ENCODE data around the gene RNF31.
A peak's percentile ranks its signal among the peaks of the same experiment; 100 is the strongest.

The RNF31 gene

DNA sequence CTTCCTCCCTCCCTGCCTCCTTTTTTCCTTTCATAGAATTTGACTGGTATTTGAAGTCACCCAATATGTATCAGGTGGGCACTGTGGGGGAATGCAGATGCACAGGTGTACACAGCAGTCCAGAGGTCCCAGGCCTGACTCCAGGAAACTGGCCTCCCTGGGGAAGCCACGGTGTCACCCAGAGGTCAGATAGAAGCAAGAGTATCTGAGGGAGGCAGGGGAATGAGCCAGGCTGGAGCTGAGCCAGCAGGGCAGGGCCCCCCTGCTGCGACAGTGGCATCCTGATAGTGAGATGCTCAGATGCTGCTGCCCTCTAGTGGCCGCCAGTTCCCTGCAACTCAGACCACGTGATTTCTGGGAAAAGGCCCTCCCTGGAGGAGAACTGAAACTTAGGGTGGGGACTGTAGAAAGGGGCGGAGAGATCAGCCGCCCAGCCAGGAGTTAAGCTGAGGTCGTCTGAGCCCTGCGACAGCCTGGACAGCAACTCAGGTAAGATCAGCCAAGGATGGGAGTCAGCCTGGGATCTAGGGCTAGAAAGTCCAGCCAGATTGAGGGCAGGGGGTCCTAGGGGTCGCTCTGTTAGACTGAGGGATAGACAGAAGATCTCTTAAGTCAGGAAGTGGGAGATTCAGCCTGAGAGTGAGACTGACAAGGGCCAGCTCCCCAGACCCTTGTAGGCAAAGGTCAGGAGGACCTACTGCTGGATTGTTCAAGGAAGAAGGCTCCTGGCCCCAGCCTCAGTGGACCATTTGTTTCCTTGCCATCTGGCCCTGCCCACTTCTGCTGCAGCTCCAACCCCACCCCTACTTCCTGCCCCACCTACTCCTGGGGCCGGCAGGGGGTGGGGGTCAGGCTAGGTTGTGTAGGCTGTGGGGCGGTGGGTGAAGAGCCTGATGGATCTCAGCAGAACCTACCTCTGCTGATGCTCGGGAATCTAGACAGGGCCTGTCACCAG, 13.8 kb downstream of the RNF31 start, which contains the start of gene IRF9:
Gene IRF9 (plus strand): TSS at position 416 of the 955 bp plus-strand sequence. CDS start 880 bp downstream, outside the sequence.
- peak; percentile 96 to 98 (median 97) for DNase-seq

DNA sequence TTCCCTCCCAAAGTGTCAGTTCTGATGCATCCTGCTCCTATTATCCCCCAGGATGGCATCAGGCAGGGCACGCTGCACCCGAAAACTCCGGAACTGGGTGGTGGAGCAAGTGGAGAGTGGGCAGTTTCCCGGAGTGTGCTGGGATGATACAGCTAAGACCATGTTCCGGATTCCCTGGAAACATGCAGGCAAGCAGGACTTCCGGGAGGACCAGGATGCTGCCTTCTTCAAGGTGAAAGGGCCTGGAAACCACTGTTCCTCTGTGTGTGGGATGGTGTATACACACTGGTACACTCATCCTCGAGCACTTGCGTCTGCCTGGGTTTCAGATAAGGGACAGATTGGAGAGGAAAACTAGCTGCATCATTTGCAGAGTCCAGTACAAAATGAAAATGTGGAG, 14.8 kb downstream of the RNF31 start:
- DNase-seq: no peak

DNA sequence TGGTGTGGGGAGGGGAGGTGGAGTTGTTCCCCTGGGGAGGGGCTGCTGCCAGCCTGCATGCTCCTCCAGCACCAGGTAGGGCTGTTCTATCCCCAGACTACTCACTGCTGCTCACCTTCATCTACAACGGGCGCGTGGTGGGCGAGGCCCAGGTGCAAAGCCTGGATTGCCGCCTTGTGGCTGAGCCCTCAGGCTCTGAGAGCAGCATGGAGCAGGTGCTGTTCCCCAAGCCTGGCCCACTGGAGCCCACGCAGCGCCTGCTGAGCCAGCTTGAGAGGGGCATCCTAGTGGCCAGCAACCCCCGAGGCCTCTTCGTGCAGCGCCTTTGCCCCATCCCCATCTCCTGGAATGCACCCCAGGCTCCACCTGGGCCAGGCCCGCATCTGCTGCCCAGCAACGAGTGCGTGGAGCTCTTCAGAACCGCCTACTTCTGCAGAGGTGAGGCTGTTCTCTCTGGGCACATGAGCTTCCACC, 17.3 kb downstream of the RNF31 start:
- DNase-seq: no peak

DNA sequence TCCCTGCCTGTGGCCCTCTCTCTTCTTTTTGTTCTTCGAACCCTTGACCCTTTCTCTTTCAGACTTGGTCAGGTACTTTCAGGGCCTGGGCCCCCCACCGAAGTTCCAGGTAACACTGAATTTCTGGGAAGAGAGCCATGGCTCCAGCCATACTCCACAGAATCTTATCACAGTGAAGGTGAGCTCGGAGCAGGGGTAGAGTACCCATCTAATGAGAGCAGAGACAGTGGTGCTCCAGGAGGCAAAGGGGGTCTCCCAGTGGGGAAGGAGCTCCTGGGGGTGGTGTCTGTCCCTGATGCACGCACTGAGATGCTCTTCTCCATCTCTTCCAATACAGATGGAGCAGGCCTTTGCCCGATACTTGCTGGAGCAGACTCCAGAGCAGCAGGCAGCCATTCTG, 18.5 kb downstream of the RNF31 start:
- no peak for DNase-seq

DNA sequence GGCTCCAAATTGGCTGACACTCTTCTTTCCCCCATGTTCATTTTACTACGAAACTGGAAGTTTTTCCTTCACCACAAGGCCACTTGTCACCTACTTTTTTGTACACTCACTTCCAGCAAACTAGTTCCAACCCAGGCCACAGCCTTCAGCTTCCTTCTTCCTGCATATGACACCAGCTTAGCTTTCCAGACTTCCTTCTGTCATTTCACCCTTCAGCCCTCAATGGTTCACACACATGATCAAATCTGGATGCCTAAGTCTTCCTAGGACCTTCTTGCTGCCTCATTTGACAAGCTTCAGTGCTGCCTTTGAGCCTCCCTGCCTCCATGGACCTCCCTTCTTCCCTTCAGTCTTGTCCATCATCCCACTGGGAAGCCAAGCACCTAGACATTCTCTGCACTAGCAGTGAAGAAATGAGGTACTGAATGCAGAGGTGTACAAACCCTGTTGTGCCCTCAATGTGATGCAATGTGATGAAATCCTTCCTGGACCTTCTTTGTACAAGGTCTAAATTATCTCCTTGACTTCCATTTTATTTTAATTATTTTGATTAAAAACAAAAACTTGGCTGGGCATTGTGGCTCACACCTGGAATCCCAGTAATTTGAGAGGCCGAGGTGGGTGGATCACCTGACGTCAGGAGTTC, 20.3 kb downstream of the RNF31 start:
- DNase-seq: no peak

DNA sequence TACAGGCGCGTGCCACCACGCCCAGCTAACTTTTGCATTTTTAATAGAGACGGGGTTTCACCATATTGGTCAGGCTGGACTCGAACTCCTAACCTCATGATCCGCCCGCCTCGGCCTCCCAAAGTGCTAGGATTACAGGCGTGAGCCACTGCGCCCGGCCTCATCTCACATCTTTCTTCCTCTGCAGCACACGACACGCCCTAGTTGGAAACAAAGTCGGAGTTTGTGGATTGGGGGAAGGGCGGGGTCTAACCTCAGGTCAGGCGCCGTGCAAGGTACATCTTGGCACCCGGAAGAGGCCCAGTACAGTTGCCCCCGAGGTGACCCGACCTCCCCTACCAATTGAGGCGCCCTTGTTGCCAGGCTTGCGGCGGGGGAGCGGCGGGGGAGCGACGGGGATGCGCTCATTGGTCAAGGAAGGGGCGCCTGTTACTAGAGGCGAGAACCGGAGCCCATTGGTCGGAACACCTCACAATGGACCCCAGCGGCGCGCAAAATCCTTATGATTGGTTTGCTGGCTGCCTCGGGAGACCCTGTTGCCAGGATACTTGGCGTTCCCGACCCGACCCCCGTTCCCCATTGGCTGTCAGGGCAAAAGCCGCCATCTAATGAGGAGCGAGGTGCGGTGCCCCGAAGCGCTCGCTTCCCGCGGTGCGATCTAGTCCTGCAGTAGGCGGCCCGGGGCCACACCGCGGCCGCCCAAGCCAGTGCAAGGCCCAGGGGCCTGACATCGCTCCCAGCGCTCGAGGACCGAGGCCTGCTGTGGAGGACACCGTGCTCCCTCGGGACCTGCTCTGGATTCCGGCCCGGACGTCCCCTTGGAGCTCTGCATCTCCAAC, 24.3 kb downstream of the RNF31 start, which contains the start of gene REC8:
Gene REC8 (plus strand): TSS at position 659 of the 839 bp plus-strand sequence. CDS start 473 bp downstream, outside the sequence.
- peak in 3 of 4 experiments; percentile 27 to 65 (median 60) for DNase-seq

DNA sequence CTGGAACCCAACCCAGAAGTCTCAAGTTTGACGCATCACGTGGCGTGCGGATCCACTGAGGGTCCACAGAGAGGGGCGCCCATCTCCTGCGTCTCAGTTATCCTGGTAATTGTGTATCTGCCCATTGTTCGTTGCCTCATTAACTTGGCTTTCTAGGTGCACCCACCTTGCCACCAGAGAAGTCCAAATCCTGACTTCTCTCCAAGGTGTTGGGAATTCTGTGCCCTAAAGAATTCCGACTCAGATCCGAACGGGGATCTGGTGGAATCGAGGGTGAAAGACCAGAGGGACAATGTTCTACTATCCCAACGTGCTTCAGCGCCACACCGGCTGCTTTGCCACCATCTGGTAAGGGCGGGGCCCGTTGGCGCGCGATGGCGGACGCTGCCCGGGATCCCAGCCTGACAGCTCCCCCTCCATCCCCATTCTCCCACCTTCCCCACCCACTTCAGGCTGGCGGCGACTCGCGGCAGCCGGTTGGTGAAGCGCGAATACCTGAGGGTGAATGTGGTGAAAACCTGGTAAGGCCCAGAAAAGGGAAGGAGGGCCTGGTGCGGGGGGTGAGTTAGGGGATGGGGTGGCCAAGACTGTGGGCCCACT, 25.1 kb downstream of the RNF31 start:
- no peak for DNase-seq

DNA sequence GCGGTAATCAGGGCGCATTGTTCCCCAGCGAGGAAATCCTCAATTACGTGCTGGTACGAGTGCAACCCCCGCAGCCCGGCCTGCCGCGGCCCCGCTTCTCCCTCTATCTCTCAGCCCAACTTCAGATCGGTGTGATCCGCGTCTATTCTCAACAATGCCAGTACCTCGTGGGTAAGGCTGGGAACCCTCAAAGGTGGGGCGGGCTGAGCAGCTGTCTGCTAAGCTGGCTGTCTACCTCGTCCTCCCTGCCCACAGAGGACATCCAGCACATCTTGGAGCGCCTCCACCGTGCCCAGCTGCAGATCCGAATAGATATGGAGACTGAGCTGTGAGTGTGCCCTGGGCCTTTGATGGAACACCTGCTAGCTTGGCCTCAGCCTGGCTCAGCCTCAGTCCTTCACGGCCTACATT, 25.6 kb downstream of the RNF31 start:
- DNase-seq: no peak

DNA sequence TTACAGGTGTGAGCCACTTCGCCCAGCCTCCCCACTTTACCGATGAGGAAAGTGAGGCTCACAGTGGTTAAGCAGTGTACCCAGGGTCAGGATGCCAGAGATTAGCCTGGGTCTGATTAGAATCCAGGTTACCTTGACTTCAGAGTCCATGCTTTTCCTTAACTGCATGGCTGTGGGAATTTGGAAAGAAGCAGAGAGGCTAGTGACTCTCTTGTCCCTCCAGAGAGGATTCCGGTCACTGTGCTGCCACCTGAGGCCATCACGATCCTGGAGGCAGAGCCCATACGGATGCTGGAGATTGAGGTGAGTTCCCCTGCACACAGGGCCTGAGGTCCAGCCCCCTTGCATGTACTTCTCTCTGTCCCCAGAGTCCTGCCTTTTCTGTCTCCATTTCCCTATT, 29.3 kb downstream of the RNF31 start:
- no peak for DNase-seq

DNA sequence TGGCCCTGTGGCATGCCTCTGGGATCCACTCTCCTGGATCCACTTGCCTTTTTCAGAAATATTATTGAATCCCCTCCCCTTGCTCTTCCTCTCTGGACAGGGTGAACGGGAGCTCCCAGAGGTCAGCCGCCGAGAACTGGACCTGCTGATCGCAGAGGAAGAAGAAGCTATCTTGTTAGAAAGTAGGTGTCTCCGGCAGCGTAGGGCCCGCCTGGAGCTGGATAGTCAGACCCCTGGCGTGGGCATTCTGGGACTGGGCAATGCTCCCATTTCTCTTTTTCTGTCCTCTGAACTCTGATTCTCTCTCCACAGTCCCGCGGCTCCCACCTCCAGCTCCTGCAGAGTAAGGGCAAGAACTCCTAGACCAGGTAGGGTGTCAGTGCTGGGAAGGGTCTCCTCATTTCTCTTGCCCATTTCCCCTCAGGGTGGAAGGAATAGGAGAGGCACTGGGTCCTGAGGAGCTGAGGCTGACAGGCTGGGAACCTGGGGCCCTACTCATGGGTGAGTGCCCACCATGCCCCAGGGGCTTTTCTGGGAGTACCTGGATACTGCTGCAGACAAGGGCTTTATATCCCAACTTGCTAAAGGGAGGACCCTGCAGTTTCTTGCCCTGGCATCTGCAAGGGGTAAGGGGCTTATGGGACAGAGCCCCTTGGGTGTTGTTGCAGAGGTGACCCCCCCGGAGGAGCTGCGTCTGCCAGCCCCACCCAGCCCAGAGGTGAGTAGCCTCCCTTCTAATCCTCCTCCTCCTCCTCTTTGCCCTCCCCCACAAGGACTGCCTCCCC, 29.9 kb downstream of the RNF31 start:
- DNase-seq: no peak

DNA sequence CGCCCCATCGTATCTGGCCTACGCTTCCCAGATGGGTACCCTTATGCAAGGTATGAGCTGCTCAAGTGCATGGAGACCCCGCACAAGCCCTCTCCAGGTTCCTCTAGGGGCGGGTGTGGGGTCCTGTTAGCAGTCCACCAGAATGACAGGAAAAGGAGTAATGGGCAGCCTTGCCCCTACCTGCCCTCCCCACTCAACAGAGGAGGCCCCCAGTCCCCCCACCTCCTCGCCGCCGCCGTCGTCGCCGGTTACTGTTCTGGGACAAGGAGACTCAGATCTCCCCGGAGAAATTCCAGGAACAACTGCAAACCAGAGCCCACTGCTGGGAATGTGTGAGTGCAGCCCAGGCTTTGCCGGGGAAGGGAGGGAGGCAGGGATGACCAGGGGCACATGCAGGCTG, 30.6 kb downstream of the RNF31 start:
- no peak for DNase-seq

DNA sequence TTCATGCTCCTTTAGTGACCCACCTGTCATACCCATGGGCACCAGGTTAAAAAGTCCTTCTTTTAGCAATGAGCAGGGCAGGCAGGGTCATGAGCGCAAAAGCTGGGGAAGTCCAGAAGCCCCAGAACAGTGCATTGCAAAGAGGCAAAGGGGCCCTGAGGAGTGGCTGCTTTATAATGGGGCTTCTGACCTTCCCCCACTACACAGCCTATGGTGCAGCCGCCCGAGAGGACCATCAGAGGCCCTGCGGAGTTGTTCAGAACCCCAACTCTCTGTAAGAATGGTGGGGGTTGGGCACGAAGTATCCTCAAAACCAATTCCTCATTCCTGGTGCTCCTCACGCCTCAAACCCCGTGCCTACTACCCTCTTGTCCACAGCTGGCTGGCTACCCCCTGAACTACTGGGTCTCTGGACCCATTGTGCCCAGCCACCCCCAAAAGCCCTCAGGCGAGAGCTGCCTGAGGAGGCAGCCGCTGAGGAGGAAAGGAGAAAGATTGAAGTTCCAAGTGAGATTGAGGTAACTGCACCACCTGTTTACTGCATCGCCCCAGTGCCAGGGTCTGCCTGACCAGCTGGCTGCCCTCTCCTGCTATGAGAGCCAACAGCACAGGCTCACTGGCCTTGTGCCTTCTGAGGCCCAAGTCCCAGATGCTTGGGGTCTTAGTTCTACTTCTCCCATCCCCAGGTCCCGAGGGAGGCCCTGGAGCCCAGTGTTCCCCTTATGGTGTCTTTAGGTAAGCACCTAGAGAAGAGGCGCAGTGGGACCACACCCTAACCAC, 31.3 kb downstream of the RNF31 start:
- DNase-seq: no peak

DNA sequence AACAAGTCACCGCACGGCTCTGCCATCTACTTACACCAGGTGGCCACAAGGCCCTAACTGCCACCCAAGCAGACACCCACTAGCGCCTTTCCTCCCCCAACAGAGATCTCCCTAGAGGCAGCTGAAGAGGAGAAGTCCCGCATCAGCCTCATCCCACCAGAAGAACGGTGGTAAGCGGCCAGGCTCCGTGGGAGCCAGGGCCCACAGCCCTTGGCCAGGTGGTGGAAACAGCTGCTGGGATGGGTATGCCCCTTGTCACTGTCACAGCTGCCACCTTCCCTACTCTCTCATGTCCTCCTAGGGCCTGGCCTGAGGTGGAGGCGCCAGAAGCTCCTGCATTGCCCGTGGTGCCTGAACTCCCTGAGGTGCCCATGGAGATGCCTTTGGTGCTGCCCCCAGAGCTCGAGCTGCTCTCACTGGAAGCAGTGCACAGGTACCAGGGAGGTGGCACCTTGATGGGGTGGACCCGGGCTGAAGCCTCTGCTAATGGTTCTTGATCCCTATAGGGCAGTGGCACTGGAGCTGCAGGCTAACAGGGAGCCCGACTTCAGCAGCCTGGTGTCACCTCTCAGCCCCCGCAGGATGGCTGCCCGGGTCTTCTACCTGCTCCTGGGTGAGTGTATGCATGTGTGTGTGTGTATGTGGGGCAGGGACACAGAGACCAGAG, 32.1 kb downstream of the RNF31 start:
- DNase-seq: no peak

DNA sequence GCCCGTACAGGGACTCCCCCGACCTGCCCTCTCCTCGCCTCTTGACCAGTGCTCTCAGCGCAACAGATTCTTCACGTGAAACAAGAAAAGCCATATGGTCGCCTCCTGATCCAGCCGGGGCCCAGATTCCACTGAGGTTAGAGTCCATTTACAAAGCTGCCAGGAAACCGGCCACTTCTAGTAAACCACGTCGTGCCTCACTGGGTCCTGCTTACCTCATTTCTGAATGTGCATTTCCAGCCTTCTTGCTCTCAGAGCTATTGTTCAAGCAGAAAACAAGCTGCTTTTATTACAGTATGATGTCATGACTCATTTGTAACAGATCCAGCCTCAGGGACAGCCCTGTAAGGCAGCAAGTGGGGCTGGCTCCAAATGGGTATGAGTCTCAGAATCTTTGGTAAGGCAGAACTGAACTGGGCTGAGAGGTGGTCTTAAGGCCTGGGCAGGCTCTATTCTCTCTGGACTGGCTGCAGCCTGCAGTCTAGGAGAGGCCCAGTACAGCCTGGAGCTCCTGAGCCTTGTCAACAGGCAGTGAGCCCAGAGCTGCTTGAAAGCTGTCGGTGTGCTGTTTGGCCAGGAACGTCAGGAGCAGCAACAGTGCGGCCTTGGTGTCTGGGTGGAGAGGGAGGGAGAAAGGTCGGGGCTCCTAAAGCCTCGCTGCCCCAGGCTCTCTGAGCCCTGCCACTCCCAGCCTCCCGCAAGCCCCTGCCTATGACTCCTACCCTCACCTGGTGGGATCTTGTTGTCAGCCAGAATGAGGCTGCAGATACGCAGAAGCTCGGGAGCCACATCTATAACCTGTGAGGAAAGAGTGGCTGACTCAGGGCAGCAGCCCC, 32.9 kb downstream of the RNF31 start:
- DNase-seq: no peak

DNA sequence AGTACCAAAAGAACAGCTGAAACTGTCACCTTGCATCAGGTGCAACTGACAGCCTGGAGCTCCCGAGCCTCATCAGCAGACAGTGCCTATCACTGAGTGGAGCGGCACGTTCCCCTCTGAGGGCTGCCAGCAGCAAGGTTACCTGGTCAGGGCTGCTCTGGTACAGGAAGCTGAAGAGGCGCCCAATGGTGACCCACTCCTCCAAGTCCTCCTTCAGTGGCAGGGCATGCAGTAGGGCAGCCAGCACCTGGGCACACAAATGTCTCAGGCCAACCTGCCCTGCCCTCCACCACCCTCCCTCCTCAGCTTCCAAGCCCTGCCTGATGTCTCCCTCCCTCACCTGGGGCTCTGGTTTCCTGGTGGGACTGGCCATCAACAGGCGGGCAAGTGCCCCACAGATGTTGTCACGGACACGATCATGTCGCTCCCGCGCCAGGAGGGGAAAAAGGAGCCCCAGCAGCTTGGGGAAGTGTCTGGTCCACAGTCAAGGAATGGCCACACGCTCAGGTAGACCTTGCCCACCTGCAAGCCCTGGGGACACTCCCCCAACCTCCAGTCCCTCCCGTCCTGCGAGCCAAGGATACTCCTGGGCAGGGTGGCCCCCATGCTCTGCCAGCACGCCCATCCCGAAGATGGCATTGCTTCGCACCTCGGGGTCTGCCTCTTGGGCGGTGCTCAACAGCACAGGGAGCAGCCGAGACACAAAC, 34.2 kb downstream of the RNF31 start:
- DNase-seq: no peak

DNA sequence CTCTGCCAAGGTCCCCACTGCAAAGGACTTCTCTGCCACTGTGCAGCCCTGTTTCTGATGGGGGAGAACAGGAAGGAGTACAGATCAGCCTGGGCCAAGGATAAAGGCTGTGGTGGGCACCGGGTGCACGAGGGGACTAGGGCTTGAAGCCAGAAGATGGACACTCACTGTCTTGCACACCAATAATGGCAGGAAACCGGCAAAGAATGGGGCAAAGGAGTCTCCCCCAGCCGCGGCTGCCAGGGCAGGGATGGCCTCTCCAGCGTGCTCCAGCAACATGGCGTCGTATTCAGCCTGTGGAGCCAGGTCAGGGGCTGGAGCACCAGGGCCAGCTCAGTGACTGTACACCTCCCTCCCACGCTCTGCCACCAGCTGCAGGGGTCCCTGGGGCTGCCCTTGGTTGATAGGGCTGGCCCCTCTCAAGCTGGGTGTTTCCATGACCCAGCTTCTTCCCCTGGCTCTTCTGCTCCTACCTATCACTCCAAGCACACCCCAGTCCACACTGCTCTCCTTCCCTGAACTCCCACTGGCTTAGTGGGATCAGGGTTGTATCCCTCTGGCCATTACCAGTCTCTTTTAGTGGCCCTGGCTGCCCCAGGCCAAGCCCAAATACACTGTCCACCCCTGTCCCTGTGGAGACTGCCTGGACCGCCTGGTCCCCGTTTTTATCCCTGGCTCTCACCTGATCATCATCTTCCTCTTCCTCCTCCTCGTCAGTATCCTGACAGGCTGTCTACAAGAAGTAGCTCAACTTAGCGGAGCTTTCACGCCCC, 35.0 kb downstream of the RNF31 start:
- DNase-seq: no peak

DNA sequence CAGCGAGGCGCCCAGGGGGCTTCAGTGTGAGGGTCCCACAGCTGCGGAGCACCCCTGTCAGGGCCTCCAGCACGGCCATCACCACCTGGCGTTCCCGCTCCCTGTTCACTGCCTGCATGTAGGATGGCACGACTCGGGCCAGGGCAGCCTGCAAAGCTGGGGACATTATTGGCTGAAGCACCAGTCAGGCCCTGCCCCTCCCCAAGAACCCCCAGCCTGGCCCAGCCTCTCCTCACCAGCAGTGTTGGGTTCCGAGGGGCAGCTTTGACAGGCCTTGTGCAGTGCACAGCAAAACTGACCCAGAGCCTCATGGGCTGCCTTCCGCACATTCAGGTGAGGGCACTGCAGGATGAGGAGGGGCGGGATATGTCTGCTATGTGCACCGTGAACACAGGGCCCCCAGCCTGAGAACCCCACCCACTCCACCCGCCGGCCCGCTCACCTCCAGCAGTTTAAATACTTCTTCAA, 35.8 kb downstream of the RNF31 start:
- DNase-seq: no peak
